Measurements from ENCODE around the gene HMGXB4.

The HMGXB4 gene

DNA sequence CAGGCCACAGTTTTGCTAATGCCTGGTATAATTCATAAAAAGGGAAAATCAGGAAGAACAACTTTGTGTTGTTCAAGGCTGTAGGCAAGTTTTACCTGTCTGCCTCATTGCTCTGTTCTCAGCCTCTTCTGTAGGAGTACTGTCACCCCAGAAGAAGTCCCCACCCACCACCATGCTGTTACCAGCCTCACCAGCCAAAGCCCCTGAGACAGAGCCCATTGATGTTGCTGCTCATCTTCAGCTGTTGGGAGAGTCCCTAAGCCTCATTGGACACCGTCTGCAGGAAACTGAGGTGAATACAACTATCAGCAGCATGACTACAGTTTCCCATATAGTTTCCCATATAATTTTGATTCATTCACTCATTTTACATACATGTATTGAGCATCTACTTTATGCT is 30.8 kb downstream of the HMGXB4 start:
- TF ChIP-seq, protein P1, sequence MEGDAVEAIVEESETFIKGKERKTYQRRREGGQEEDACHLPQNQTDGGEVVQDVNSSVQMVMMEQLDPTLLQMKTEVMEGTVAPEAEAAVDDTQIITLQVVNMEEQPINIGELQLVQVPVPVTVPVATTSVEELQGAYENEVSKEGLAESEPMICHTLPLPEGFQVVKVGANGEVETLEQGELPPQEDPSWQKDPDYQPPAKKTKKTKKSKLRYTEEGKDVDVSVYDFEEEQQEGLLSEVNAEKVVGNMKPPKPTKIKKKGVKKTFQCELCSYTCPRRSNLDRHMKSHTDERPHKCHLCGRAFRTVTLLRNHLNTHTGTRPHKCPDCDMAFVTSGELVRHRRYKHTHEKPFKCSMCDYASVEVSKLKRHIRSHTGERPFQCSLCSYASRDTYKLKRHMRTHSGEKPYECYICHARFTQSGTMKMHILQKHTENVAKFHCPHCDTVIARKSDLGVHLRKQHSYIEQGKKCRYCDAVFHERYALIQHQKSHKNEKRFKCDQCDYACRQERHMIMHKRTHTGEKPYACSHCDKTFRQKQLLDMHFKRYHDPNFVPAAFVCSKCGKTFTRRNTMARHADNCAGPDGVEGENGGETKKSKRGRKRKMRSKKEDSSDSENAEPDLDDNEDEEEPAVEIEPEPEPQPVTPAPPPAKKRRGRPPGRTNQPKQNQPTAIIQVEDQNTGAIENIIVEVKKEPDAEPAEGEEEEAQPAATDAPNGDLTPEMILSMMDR (conservative IDR thresholded peaks at IDR 0.05): no peak

DNA sequence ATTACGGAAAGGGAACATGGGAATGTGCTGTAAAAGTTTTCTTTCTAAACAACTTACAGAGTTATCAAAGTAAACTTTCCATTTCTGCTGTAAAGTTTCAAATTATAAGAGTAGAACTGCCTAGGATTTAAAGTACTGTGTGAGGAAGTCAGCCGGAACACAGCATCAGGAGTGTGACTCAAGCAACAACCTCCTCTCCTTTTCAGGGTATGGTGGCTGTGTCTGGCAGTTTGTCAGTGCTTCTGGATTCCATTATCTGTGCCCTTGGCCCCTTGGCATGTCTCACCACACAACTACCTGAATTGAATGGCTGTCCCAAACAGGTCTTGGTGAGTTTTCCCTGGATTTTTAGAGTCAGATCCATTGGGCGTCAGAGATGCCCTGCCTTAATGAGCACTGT is 35.5 kb downstream of the HMGXB4 start:
- no peak overlapping the region for H3K27ac ChIP-seq
- TF ChIP-seq, protein P1 (conservative IDR thresholded peaks at IDR 0.05): no peak

More for the DNA sequence above, 30.8 kb downstream of the HMGXB4 start:
- no peak overlapping the region for H3K27ac ChIP-seq

DNA sequence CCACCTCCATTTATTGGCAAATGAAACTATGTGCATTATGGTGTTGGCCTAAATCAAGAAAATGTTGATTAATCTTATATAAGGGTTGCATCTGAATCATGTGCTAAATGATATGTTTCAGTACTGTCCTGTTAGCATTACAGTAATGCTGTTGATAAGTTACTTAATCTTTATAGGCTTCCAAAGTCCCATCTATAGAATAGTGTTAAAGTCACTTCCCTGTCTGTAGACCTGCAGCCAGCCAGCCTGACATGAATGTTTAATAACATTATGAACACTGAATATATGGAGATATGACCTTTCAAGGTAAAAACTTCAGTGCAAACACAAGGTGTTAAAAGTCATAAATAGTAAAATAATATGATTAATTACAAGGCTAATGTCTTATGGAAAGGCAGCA is 38.8 kb downstream of the HMGXB4 start:
- no peak overlapping the region for H3K27ac ChIP-seq
- TF ChIP-seq, protein P1 (conservative IDR thresholded peaks at IDR 0.05): no peak

DNA sequence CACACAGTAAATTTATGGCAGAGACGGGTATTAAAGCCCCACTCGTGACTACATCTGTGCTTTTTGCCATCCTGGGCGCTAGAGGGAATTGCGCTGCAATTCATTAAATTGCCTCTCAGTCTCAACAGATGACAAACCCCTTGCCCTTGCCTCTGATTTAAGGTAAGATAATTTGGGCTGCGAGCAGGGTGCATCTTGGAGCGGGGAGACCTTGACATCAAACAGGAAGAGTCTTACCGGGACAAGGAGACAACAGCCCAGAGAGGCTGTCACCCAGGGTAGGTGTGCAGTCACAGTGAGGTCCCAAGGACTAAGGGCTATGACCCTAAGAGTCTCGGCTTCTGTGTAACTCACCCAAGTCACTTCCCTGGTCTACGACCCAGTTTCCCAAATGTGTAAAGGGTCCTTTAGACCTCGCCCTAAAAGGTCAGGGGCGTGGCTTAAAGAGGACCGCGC is 42.0 kb downstream of the HMGXB4 start:
- H3K27ac ChIP-seq: peak overlapping the region; percentile 80
- TF ChIP-seq, protein P1 (conservative IDR thresholded peaks at IDR 0.05): no peak

DNA sequence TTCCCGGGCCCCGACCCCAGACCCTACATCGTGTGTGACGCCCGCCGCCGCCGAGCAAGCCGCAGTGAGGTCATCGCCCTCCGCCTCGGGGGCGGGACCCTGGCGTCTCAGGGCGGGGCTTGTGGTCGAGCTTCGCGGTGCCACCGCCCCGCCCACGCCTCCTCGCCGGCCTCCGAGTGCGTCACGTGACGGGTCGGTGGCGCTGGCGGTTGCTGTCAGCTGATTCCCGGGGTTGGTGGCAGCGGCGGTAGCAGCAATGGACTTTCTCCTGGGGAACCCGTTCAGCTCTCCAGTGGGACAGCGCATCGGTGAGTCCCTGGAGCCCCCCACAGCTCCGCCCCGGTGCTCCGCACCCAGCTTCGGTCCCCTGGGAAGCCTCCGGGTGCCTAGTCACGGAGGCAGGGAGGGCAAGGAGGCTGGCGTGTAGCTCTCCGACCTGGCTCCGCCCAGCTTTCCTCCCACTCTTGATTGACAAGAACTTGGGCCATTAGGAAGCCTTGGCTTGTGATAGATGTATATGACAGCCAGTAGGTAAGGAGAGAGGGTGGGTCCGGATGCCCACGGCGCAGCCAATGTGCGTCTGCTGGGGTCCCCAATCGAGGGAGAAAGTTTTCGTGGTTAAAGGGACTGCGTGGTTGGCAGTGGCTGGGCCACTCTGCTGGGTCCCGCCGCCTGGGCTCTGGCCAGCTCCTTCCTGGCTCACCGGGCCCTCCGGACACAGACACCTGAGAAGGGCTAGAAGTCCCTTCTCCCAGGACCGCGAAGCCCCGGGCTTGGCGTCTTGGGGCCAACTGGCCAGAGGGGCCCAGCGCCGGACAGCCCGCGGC is 42.6 kb downstream of the HMGXB4 start, which contains the start of gene TOM1:
TSS of gene TOM1 (plus strand) at position 222 of the 827 bp plus-strand sequence. CDS start at position 257, 35 bp downstream.
- peak within 1 kb of the TSS; percentile 80 for H3K27ac ChIP-seq
- TF ChIP-seq, protein P1 (conservative IDR thresholded peaks at IDR 0.05): no peak

DNA sequence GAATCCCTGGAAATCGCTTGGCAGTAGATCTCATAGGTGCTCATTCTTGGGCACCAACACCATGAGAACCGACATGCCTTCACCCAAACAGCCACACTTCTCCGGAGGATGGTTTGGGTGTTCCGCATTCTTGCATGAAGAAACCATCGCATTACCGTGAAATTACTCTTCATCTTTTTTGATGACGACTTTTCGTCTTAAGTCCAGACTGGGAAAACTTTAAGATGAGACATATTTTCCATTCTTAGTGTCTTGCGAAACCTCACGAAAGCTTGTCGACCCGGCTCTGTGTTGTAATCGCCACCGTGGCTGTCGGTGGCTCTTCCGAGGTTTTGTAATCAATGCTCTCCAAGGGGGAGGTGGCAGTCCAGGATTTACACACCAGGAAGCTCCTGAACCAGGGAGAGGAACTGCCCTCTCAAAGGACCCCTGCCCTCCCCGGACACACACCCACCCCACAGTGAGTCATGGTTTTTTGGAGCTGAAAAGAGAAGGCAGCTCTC is 44.1 kb downstream of the HMGXB4 start:
- peak overlapping the region; percentile 80 for H3K27ac ChIP-seq

DNA sequence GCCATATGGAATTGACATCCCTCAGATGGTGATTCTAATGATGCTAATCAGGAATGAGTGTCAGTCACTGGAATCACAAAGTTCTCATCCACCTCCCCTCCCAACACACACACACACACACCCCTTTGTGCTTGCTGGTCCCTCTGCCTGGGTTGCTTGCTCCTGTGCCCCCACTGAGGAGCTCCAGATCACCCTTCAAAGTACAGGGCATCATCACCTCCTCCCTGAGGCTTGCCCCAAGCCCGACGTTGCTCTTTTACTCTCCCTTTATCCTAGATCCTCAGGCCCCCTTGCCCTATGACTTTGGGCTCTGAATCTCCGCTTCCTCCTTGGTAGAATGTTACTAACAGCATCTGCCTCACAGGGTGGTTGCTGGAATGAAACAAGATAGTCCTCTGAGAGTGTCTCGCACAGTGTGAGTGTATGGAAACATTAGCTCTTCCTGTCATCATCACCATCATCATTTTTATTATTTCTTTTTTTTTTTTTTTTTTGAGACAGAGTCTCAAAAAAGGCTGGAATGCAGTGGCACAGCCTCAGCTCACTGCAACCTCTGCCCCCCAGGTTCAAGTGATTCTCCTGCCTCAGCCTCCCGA is 45.8 kb downstream of the HMGXB4 start:
- no peak overlapping the region for H3K27ac ChIP-seq
- TF ChIP-seq, protein P1 (conservative IDR thresholded peaks at IDR 0.05): no peak

More for the DNA sequence above, 44.1 kb downstream of the HMGXB4 start:
- TF ChIP-seq, protein P1 (conservative IDR thresholded peaks at IDR 0.05): no peak
